Lower lobe of right lung (tissue), 2 donors: ENCODE measurements around the gene SMAD1. TPM values are rescaled to one million over a fixed set of nuclear protein-coding genes. Genes with fewer than 3 reads are reported as not detected.
"Not testable (repeated sequence)": the region's sequence is repeated elsewhere in the genome, so short reads cannot be mapped to it uniquely, and the experiment has no call there.

Experiments used
- ATAC-seq, 2 donors: fragments of 200-7000 bp; cut with Tn5 transposase; one replicate each; pipeline ENCODE4 v1.9.1; 2020 to 2022; ENCODE audit warnings: mild to moderate bottlenecking in 2 of 2, moderate library complexity in 2 of 2
- DNase-seq: peaks from one replicate; pipeline ENCODE4 v3.0.0-alpha.2; 2020
- H3K27ac ChIP-seq: fragments of 200-600 bp; one replicate; pipeline ENCODE4 v1.8.0; 2022
- H3K27me3 ChIP-seq: fragments of 200-600 bp; one replicate; pipeline ENCODE4 v1.8.0; 2022; ENCODE audit warnings: low read depth
- H3K36me3 ChIP-seq: fragments of 200-600 bp; one replicate; pipeline ENCODE4 v1.8.0; 2022; ENCODE audit warnings: mild to moderate bottlenecking
- H3K4me1 ChIP-seq: fragments of 200-600 bp; one replicate; pipeline ENCODE4 v1.8.0; 2022
- H3K4me3 ChIP-seq: fragments of 200-600 bp; one replicate; pipeline ENCODE4 v1.8.0; 2022; ENCODE audit warnings: mild to moderate bottlenecking
- H3K9me3 ChIP-seq: fragments of 200-600 bp; one replicate; pipeline ENCODE4 v1.8.0; 2022
- intact Hi-C: fragments of 100-400 bp; cut with DNase I; formaldehyde crosslinking; loops from one replicate; pipeline ENCODE4 v1.11.0; 2022
- total RNA-seq: library from RNA; stranded (reverse); fragmentation: NEBNext Ultra II Directional; extraction: Animal tissue kit (Norgen Biotek cat#: 25700); gene quantifications from one replicate; pipeline ENCODE4 v1.2.1, GENCODE V29; 2021
- TF ChIP-seq, protein P1 (sequence below): fragments of 200-600 bp; IDR thresholded peaks from one replicate; pipeline ENCODE4 v1.8.0; 2022; ENCODE audit warnings: antibody characterized with exemption, mild to moderate bottlenecking
- donor health status: DM: no; HTN: yes; CAD: no; lungs with severe emphysema.

Gene SMAD1
- total RNA-seq, 1 donor from 2014 or later = 15.8 TPM

DNA sequence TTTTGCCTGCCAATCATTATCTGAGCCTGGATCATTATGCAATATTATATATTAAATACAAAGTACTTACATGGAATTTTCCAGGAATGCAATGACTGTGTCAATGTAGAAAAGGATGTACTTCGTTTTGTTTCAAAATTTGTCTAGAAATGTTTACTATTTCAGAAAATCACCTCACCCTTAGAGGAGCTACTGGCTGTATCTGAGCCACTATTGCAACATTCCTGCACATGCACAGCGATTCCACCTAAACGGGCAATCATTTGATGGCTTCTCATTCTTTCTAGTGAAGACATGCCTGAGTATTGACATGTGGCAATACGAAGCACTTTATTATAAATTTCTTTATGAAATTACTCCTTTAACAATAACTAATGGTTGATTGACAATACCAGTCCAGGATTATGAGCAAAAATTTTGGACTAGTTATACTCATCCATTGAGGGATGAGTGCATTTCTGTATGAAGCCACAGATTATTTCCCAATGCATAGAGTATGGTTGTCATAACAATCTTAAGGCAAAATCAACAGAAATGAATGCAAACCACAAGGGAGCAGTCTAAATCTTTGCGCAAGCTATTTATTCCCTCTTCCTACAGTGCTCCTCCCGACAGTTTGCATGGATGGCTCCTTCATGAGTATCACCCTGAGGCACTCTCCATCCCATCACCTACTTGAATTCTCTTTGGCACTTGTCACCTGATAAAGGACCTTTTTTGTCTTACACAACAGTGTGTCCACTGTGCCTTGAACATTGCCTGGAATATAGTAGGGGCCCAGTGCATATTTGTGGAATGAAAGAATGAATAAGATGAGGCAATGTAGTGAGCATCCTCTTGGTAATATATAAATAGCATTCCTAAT lies 101.8 kb downstream of the SMAD1 start:
- Histone ChIP-seq H3K4me3 (no peak overlapping the region), H3K36me3 (no peaks in the 10 kb centered on the region), H3K4me1 (no peaks in the 10 kb centered on the region), H3K9me3 (no peaks in the 10 kb centered on the region), H3K27ac (no peak overlapping the region), H3K27me3 (no peaks in the 10 kb centered on the region)
- DNase-seq (no peak), ATAC-seq (no peak)
- TF ChIP-seq, protein P1, sequence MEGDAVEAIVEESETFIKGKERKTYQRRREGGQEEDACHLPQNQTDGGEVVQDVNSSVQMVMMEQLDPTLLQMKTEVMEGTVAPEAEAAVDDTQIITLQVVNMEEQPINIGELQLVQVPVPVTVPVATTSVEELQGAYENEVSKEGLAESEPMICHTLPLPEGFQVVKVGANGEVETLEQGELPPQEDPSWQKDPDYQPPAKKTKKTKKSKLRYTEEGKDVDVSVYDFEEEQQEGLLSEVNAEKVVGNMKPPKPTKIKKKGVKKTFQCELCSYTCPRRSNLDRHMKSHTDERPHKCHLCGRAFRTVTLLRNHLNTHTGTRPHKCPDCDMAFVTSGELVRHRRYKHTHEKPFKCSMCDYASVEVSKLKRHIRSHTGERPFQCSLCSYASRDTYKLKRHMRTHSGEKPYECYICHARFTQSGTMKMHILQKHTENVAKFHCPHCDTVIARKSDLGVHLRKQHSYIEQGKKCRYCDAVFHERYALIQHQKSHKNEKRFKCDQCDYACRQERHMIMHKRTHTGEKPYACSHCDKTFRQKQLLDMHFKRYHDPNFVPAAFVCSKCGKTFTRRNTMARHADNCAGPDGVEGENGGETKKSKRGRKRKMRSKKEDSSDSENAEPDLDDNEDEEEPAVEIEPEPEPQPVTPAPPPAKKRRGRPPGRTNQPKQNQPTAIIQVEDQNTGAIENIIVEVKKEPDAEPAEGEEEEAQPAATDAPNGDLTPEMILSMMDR = no peak
- intact Hi-C loops = no loop called here

GRCh38 chr4:145587088-145587754 lies 105.6 kb downstream of the SMAD1 start:
- Histone ChIP-seq H3K4me3 (no peak overlapping the region), H3K9me3 (no peaks in the 10 kb centered on the region), H3K27ac (no peak overlapping the region), H3K4me1 (no peaks in the 10 kb centered on the region), H3K27me3 (no peaks in the 10 kb centered on the region), H3K36me3 (no peaks in the 10 kb centered on the region)
- ATAC-seq (no peak), DNase-seq (no peak)
- TF ChIP-seq, protein P1 = no peak
- intact Hi-C loops = no loop called here

GRCh38 chr4:145589381-145589780 lies 107.7 kb downstream of the SMAD1 start:
- not testable (repeated sequence) for DNase-seq

GRCh38 chr4:145589916-145590702 lies 108.5 kb downstream of the SMAD1 start:
- no peaks in the 10 kb centered on the region for H3K4me1 ChIP-seq
- no peak overlapping the region for H3K4me3 ChIP-seq
- H3K27me3 ChIP-seq = no peaks in the 10 kb centered on the region
- no peaks in the 10 kb centered on the region for H3K9me3 ChIP-seq
- intact Hi-C loops = no loop called here
- TF ChIP-seq, protein P1 = no peak
- H3K27ac ChIP-seq = no peak overlapping the region
- no peak for DNase-seq
- no peak for ATAC-seq
- H3K36me3 ChIP-seq = no peaks in the 10 kb centered on the region

More at GRCh38 chr4:145589381-145589780, 107.7 kb downstream of the SMAD1 start:
- ATAC-seq, H3K36me3 ChIP-seq, H3K9me3 ChIP-seq, H3K4me1 ChIP-seq, intact Hi-C loops, H3K4me3 ChIP-seq, H3K27ac ChIP-seq, H3K27me3 ChIP-seq: not testable (repeated sequence)

- DNase-seq = no peak
- Histone ChIP-seq H3K27me3 (no peaks in the 10 kb centered on the region), H3K27ac (no peak overlapping the region), H3K4me1 (no peaks in the 10 kb centered on the region), H3K4me3 (no peak overlapping the region), H3K36me3 (no peaks in the 10 kb centered on the region), H3K9me3 (no peaks in the 10 kb centered on the region)
- no peak for ATAC-seq
- TF ChIP-seq, protein P1 = no peak
- intact Hi-C loops = loop anchor here (10.0 kb wide), 1 partner anchor 367 kb away; no protein-coding TSS in a partner anchor
These were observed 120.6 kb downstream of the SMAD1 start for GRCh38 chr4:145602129-145602760.
